HepG2 (cell line): ENCODE results near the gene NPAS2. TPM values are rescaled to one million over a fixed set of nuclear protein-coding genes. Genes with fewer than 3 reads are reported as not detected.
A peak's percentile ranks its signal among the peaks of the same experiment; 100 is the strongest.

Experiments used
- AFF4 ChIP-seq: sonication (generic); formaldehyde crosslinking; IDR thresholded peaks from 2 replicates; pipeline ENCODE4 v1.4.0; 2020; ENCODE audit warnings: missing genetic modification reagents
- EEA1 ChIP-seq: sonication (generic); formaldehyde crosslinking; IDR thresholded peaks from 2 replicates; pipeline ENCODE4 v1.5.1; 2020; ENCODE audit warnings: mild to moderate bottlenecking, missing genetic modification reagents, borderline replicate concordance
- HOXD1 ChIP-seq: sonication (generic); formaldehyde crosslinking; IDR thresholded peaks from 2 replicates; pipeline ENCODE4 v1.5.0; 2020; ENCODE audit warnings: missing genetic modification reagents
- KDM5A ChIP-seq: fragments of 200-600 bp; sonication (generic); IDR thresholded peaks from 2 replicates; pipeline ENCODE4 v1.7.0; 2018; ENCODE audit warnings: antibody characterized with exemption, mild to moderate bottlenecking, low read length, borderline replicate concordance
- PRPF4 ChIP-seq: fragments of 200-400 bp; formaldehyde crosslinking; IDR thresholded peaks from 2 replicates; pipeline ENCODE4 v1.6.1; 2016; ENCODE audit warnings: low read length, low read depth; ENCODE audit not compliant: poor library complexity, severe bottlenecking
- SKI ChIP-seq: fragments of 450-650 bp; IDR thresholded peaks from one replicate; pipeline ENCODE4 v1.6.1; 2018; ENCODE audit warnings: mild to moderate bottlenecking; ENCODE audit not compliant: partially characterized antibody
- ZNF552 ChIP-seq: sonication (generic); formaldehyde crosslinking; IDR thresholded peaks from 2 replicates; pipeline ENCODE4 v1.9.0; 2022; ENCODE audit warnings: missing genetic modification reagents, mild to moderate bottlenecking, borderline replicate concordance
- ZNF619 ChIP-seq: sonication (generic); formaldehyde crosslinking; IDR thresholded peaks from 2 replicates; pipeline ENCODE4 v1.4.0; 2020; ENCODE audit warnings: mild to moderate bottlenecking, missing genetic modification reagents
- ZNF816 ChIP-seq: sonication (generic); formaldehyde crosslinking; IDR thresholded peaks from 2 replicates; pipeline ENCODE4 v1.8.0; 2022; ENCODE audit warnings: missing genetic modification reagents, mild to moderate bottlenecking, borderline replicate concordance
- polyA plus RNA-seq, 8 experiments: library from polyadenylated mRNA; depleted of rRNA in 3 of 8; stranded (reverse) in 7 of 8; unstranded in 1 of 8; fragments of >200 nt; fragmentation: Illumina TruSeq in 4 of 8; extraction: Trizol in 4 of 8; gene quantifications; 2 replicates each; pipeline versions ENCODE4 v1.2.1 to v1.2.3, GENCODE V29; 2011 to 2016; ENCODE audit warnings: low read depth in 4 of 8, missing spikeins in 1 of 8, mixed read lengths in 1 of 8; ENCODE audit not compliant: insufficient read depth in 1 of 8
- total RNA-seq, 5 experiments: library from RNA; depleted of rRNA; stranded (reverse); fragments of >200 nt; fragmentation: Illumina TruSeq; extraction: Trizol; gene quantifications; 2 replicates each; pipeline ENCODE4 v1.2.3, GENCODE V29; 2016; ENCODE audit warnings: low read depth in 1 of 5
- TF ChIP-seq, protein P1 (sequence below): sonication (generic); formaldehyde crosslinking; IDR thresholded peaks from 2 replicates; pipeline ENCODE4 v1.8.0; 2022; ENCODE audit warnings: mild to moderate bottlenecking, missing genetic modification reagents; ENCODE audit not compliant: insufficient replicate concordance
- TF ChIP-seq, protein P2 (sequence below): sonication (generic); formaldehyde crosslinking; IDR thresholded peaks from 2 replicates; pipeline ENCODE4 v1.5.0; 2020; ENCODE audit warnings: mild to moderate bottlenecking, missing genetic modification reagents
- TF ChIP-seq, protein P3 (sequence below): sonication (generic); formaldehyde crosslinking; IDR thresholded peaks from 2 replicates; pipeline ENCODE4 v1.5.1; 2020; ENCODE audit warnings: missing genetic modification reagents, mild to moderate bottlenecking, borderline replicate concordance

The NPAS2 gene
- total and polyA plus RNA-seq, 2 of the 13 experiments (the other 11 are each of a cell fraction or from before 2014, with no cell fraction given) = 14.8 to 37.5 TPM

DNA sequence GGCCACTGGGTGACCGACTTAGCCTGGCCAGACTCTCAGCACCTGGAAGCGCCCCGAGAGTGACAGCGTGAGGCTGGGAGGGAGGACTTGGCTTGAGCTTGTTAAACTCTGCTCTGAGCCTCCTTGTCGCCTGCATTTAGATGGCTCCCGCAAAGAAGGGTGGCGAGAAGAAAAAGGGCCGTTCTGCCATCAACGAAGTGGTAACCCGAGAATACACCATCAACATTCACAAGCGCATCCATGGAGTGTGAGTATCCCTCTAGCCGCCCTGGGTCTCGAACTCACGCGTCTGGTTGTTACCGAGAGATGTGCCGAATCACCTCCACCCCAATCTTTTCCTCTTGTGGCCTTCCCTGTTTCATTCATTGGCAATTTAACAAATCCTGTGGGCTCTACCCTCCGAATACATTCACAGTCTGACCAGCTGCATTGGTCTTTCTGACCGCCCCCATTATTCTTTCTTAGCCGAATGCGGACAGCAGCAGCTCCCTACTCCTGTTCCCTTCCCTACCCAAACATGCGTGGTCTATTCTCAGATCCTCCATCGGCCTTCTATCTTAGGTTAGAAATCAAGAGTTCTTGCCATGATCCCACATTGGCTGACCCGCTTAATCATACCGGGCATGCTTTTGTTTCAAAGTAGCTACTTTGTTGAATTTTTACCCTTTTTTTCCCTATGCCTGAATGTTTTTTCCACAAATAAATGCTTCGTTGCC, 182.8 kb downstream of the NPAS2 start (continued):
- TF ChIP-seq, protein P1, sequence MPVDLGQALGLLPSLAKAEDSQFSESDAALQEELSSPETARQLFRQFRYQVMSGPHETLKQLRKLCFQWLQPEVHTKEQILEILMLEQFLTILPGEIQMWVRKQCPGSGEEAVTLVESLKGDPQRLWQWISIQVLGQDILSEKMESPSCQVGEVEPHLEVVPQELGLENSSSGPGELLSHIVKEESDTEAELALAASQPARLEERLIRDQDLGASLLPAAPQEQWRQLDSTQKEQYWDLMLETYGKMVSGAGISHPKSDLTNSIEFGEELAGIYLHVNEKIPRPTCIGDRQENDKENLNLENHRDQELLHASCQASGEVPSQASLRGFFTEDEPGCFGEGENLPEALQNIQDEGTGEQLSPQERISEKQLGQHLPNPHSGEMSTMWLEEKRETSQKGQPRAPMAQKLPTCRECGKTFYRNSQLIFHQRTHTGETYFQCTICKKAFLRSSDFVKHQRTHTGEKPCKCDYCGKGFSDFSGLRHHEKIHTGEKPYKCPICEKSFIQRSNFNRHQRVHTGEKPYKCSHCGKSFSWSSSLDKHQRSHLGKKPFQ (CRISPR knock-in tag) = peak; percentile 27
- TF ChIP-seq EEA1 (CRISPR knock-in tag) (peak; percentile 69; the same call in 1 of the 2 replicates), PRPF4 (no peak), ZNF552 (CRISPR knock-in tag) (no peak), ZNF619 (CRISPR knock-in tag) (no peak), HOXD1 (no peak), SKI (no peak), AFF4 (CRISPR knock-in tag) (peak; percentile 83), ZNF816 (CRISPR knock-in tag) (no peak), KDM5A (peak; percentile 58; the same call in 1 of the 2 replicates)
- TF ChIP-seq, protein P2, sequence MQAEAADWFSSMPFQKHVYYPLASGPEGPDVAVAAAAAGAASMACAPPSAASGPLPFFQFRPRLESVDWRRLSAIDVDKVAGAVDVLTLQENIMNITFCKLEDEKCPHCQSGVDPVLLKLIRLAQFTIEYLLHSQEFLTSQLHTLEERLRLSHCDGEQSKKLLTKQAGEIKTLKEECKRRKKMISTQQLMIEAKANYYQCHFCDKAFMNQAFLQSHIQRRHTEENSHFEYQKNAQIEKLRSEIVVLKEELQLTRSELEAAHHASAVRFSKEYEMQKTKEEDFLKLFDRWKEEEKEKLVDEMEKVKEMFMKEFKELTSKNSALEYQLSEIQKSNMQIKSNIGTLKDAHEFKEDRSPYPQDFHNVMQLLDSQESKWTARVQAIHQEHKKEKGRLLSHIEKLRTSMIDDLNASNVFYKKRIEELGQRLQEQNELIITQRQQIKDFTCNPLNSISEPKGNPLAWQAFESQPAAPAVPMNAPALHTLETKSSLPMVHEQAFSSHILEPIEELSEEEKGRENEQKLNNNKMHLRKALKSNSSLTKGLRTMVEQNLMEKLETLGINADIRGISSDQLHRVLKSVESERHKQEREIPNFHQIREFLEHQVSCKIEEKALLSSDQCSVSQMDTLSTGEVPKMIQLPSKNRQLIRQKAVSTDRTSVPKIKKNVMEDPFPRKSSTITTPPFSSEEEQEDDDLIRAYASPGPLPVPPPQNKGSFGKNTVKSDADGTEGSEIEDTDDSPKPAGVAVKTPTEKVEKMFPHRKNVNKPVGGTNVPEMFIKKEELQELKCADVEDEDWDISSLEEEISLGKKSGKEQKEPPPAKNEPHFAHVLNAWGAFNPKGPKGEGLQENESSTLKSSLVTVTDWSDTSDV = no peak
- TF ChIP-seq, protein P3, sequence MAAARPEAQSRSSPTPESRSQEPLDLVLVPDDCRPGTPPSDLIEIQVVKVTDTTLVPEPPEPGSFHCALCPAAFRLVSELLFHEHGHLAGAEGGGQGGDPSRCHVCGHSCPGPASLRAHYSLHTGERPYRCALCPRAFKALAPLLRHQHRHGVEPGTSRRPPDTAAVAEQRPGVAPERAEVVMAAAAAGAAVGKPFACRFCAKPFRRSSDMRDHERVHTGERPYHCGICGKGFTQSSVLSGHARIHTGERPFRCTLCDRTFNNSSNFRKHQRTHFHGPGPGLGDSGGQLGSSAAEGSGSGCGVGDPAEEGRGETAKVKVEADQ = no peak
- TF ChIP-seq, all 625 proteins: peak for 54
